ENCODE results near the gene ADAMTS15.
"Not testable (repeated sequence)": the region's sequence is repeated elsewhere in the genome, so short reads cannot be mapped to it uniquely, and the experiment has no call there.

The ADAMTS15 gene

GRCh38 chr11:130438401-130439159, 9.9 kb upstream of the ADAMTS15 start:
- DNase-seq, result not testable (repeated sequence)

- DNase-seq, result no peak
Observed at GRCh38 chr11:130439160-130439519, 9.3 kb upstream of the ADAMTS15 start.

GRCh38 chr11:130439876-130440275, 8.6 kb upstream of the ADAMTS15 start:
- DNase-seq, result no peak

GRCh38 chr11:130441719-130442118, 6.7 kb upstream of the ADAMTS15 start:
- no peak for DNase-seq

- DNase-seq, result no peak
Observed at GRCh38 chr11:130442737-130443136, 5.7 kb upstream of the ADAMTS15 start.

- no peak for DNase-seq
Observed at GRCh38 chr11:130445788-130446187, 2.7 kb upstream of the ADAMTS15 start.

GRCh38 chr11:130448039-130448415, 418 bp upstream of the ADAMTS15 start:
- DNase-seq, result no peak

GRCh38 chr11:130449310-130449990, 1.0 kb downstream of the ADAMTS15 start:
- no peak for DNase-seq

- DNase-seq, result peak in 4 of 14 donors; percentile 13 to 39 (median 28)
Observed at GRCh38 chr11:130449996-130450769, 1.7 kb downstream of the ADAMTS15 start.

- DNase-seq, result peak in 1 of 14 donors; percentile 17
Observed at GRCh38 chr11:130451231-130452019, 3.0 kb downstream of the ADAMTS15 start.

- DNase-seq, result no peak
Observed at GRCh38 chr11:130452176-130452575, 3.7 kb downstream of the ADAMTS15 start.

- no peak for DNase-seq
Observed at GRCh38 chr11:130452940-130453339, 4.5 kb downstream of the ADAMTS15 start.

- no peak for DNase-seq
Observed at GRCh38 chr11:130454491-130455252, 6.2 kb downstream of the ADAMTS15 start.

GRCh38 chr11:130455483-130456127, 7.2 kb downstream of the ADAMTS15 start:
- no peak for DNase-seq

GRCh38 chr11:130456286-130456685, 7.8 kb downstream of the ADAMTS15 start:
- no peak for DNase-seq

- DNase-seq, result no peak
Observed at GRCh38 chr11:130457623-130458409, 9.4 kb downstream of the ADAMTS15 start.

- peak in 3 of 14 donors; percentile 21 to 46 (median 44) for DNase-seq
Observed at GRCh38 chr11:130458410-130458729, 9.9 kb downstream of the ADAMTS15 start.

- no peak for DNase-seq
Observed at GRCh38 chr11:130459521-130459920, 11.1 kb downstream of the ADAMTS15 start.

- no peak for DNase-seq
Observed at GRCh38 chr11:130462101-130462885, 13.8 kb downstream of the ADAMTS15 start.

- DNase-seq, result no peak
Observed at GRCh38 chr11:130462931-130463330, 14.5 kb downstream of the ADAMTS15 start.
